Fibroblast of lung (primary cell): ENCODE measurements around the gene PRKCA. TPM values are rescaled to one million over a fixed set of nuclear protein-coding genes. Genes with fewer than 3 reads are reported as not detected.
A peak's percentile ranks its signal among the peaks of the same experiment; 100 is the strongest.

Source experiments
- DNase-seq, 2 donors: peaks; one replicate each; pipeline versions ENCODE4 v3.0.0 to v3.0.0-alpha.2; 2010; ENCODE audit warnings: low read depth in 2 of 2
- H2AFZ ChIP-seq: 2 replicates; pipeline ENCODE4 v1.5.1; 2012; ENCODE audit warnings: low read length, control low read depth, inconsistent platforms
- H3K27ac ChIP-seq: 2 replicates; pipeline ENCODE4 v1.5.1; 2011; ENCODE audit warnings: low read length, control low read depth; ENCODE audit not compliant: insufficient read depth
- H3K27me3 ChIP-seq: 2 replicates; pipeline ENCODE4 v1.5.1; 2011; ENCODE audit warnings: mild to moderate bottlenecking, low read length; ENCODE audit not compliant: control insufficient read depth, insufficient read depth
- H3K36me3 ChIP-seq: 2 replicates; pipeline ENCODE4 v1.5.1; 2011; ENCODE audit warnings: low read length; ENCODE audit not compliant: control insufficient read depth, insufficient read depth
- H3K4me1 ChIP-seq: 2 replicates; pipeline ENCODE4 v1.5.1; 2011; ENCODE audit warnings: low read length; ENCODE audit not compliant: control insufficient read depth, insufficient read depth; ENCODE audit errors: extremely low read depth
- H3K4me2 ChIP-seq: 2 replicates; pipeline ENCODE4 v1.5.1; 2011; ENCODE audit warnings: low read length, control low read depth; ENCODE audit not compliant: insufficient read depth; ENCODE audit errors: extremely low read depth
- H3K4me3 ChIP-seq, 4 experiments: fragments of 200-600 bp in 1 of 4; sonication (generic) in 1 of 4; replicated peaks in 1 of 4; 2 replicates each; pipeline ENCODE4 v1.5.1; 2011 to 2016; ENCODE audit warnings: low read length in 4 of 4, low read depth in 3 of 4, mild to moderate bottlenecking in 3 of 4, control low read depth in 2 of 4, inconsistent platforms in 1 of 4, mixed read lengths in 1 of 4; ENCODE audit not compliant: insufficient read depth in 1 of 4; ENCODE audit errors: control extremely low read depth in 1 of 4
- H3K79me2 ChIP-seq: 2 replicates; pipeline ENCODE4 v1.5.1; 2012; ENCODE audit warnings: mild to moderate bottlenecking, low read length, inconsistent platforms; ENCODE audit not compliant: control insufficient read depth, insufficient read depth
- H3K9ac ChIP-seq: 2 replicates; pipeline ENCODE4 v1.5.1; 2011; ENCODE audit warnings: mild to moderate bottlenecking, low read length, control low read depth; ENCODE audit not compliant: insufficient read depth
- H3K9me3 ChIP-seq: 2 replicates; pipeline ENCODE4 v1.5.1; 2012; ENCODE audit warnings: low read depth, low read length; ENCODE audit not compliant: control insufficient read depth, insufficient read depth
- H4K20me1 ChIP-seq: 2 replicates; pipeline ENCODE4 v1.5.1; 2011; ENCODE audit warnings: low read length; ENCODE audit not compliant: control insufficient read depth, insufficient read depth; ENCODE audit errors: extremely low read depth
- EZH2 ChIP-seq: IDR thresholded peaks from 2 replicates; pipeline ENCODE4 v1.5.1; 2012; ENCODE audit warnings: low read length, control low read depth, mild to moderate bottlenecking; ENCODE audit errors: missing control alignments
- polyA plus RNA-seq, 2 donors: library from polyadenylated mRNA; depleted of rRNA in 1 of 2; stranded (reverse) in 1 of 2; unstranded in 1 of 2; fragments of >200 nt; gene quantifications; 2 replicates each; pipeline ENCODE4 v1.2.1, GENCODE V29; 2011 to 2012; ENCODE audit warnings: missing spikeins in 1 of 2
- total RNA-seq: library from RNA; depleted of rRNA; stranded (reverse); fragments of >200 nt; gene quantifications from 2 replicates; pipeline ENCODE4 v1.2.1, GENCODE V29; 2014
- TF ChIP-seq, protein P1 (sequence below), 2 donors: IDR thresholded peaks in 1 of 2; conservative IDR thresholded peaks in 1 of 2; 1 replicate in 1 of 2; 2 replicates in 1 of 2; pipeline ENCODE4 v1.5.1; 2011 to 2012; ENCODE audit warnings: low read length in 2 of 2, control low read depth in 1 of 2, inconsistent platforms in 1 of 2, low read depth in 1 of 2, mild to moderate bottlenecking in 1 of 2

The PRKCA gene
- total and polyA plus RNA-seq, 2 donors (not counting 1 experiment from before 2014, with no cell fraction given): 34.0 to 74.2 TPM

DNA sequence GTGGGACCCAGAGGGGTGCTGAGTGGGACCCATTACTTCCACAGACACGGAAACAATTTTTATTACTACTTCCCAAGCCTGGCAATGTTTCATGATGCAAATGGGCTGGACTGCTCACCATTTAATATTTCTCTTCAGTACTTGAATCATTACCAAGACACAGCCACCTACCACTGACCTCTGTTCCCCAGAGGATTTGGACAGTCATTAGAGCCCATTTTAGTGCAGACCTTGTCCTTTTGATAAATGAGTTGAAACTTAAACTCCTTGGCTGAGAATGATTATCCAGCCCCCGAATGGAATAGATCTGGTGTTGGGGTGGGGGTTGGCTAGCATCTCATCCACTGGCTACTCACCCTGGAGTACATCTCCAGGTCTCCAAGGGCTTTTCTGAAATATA, 39.6 kb upstream of the PRKCA start:
- Histone ChIP-seq H3K4me3 (no peak overlapping the region), H3K4me1 (no peaks in the 10 kb centered on the region), H2AFZ (no peak overlapping the region), H3K4me2 (no peak overlapping the region), H3K27ac (no peak overlapping the region), H3K9ac (no peak overlapping the region), H3K79me2 (no peaks in the 10 kb centered on the region), H3K36me3 (no peaks in the 10 kb centered on the region), H4K20me1 (no peaks in the 10 kb centered on the region), H3K9me3 (no peaks in the 10 kb centered on the region), H3K27me3 (no peaks in the 10 kb centered on the region)
- TF ChIP-seq, protein P1, sequence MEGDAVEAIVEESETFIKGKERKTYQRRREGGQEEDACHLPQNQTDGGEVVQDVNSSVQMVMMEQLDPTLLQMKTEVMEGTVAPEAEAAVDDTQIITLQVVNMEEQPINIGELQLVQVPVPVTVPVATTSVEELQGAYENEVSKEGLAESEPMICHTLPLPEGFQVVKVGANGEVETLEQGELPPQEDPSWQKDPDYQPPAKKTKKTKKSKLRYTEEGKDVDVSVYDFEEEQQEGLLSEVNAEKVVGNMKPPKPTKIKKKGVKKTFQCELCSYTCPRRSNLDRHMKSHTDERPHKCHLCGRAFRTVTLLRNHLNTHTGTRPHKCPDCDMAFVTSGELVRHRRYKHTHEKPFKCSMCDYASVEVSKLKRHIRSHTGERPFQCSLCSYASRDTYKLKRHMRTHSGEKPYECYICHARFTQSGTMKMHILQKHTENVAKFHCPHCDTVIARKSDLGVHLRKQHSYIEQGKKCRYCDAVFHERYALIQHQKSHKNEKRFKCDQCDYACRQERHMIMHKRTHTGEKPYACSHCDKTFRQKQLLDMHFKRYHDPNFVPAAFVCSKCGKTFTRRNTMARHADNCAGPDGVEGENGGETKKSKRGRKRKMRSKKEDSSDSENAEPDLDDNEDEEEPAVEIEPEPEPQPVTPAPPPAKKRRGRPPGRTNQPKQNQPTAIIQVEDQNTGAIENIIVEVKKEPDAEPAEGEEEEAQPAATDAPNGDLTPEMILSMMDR (conservative IDR thresholded peaks at IDR 0.05 in 1 of 2, IDR thresholded peaks at IDR 0.05 in 1 of 2; ENCODE audit: low read depth in 1 of 2, low read length in 2 of 2): no peak
- no peak for TF ChIP-seq EZH2
- no peak for DNase-seq

DNA sequence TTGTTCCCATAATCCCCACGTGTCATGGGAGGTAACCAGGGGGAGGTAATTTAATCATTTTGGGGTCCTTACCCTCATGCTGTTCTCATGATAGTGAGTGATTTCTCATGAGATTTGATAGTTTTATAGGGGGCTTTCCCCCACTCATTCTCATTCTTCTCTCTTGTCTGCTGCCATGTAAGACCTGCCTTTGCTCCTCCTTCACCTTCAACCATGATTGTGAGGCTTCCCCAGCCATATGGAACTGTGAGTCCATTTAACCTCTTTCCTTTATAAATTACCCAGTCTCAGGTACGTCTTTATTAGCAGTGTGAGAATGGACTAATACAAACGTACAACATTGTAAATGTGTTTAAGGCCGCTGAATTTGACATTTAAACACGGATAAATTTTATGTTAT, 37.7 kb upstream of the PRKCA start:
- H3K9ac ChIP-seq: no peak overlapping the region
- no peaks in the 10 kb centered on the region for H3K36me3 ChIP-seq
- H3K27ac ChIP-seq: no peak overlapping the region
- no peaks in the 10 kb centered on the region for H4K20me1 ChIP-seq
- no peak for DNase-seq
- TF ChIP-seq EZH2: no peak
- TF ChIP-seq, protein P1 (conservative IDR thresholded peaks at IDR 0.05 in 1 of 2, IDR thresholded peaks at IDR 0.05 in 1 of 2; ENCODE audit: low read depth in 1 of 2, low read length in 2 of 2): no peak
- H3K9me3 ChIP-seq: no peaks in the 10 kb centered on the region
- H3K79me2 ChIP-seq: no peaks in the 10 kb centered on the region
- H3K27me3 ChIP-seq: no peaks in the 10 kb centered on the region
- peaks cover 5% of the 10 kb centered on the region for H3K4me1 ChIP-seq
- H3K4me3 ChIP-seq: no peak overlapping the region
- no peak overlapping the region for H3K4me2 ChIP-seq
- no peak overlapping the region for H2AFZ ChIP-seq

DNA sequence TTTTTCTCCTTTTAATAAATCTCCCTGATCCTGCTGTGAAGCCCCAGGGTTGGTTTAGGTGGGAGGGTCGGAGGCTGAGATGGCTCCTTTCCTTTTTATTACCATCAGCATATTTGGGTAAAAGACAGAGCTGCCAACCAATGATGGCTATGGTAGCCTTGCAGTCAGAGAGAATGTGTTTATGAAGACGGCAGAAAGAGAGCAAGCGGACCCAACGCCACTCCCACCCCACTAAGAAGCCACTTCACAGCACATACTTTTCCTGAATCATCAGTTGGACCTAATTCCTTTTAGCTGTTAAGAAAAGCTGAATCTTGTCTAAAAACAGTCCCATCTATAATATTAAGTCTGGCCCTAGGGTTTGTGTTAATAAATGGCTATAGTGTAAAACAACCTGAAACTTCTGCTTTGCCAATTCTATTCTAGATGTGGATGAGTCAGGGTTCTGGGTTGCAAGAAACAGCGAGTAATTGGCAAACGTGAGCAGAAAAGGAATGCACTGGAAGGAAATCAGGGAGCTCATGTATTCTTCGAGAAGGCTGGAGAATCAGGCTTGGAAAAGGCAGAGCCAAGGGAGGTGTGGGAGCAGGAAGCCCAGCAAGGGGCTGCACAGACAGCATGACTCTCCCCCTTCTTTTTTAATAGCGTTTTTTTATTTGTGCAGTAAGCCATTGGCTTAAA, 34.0 kb upstream of the PRKCA start:
- Histone ChIP-seq H3K27ac (no peak overlapping the region), H3K36me3 (no peaks in the 10 kb centered on the region), H3K27me3 (no peaks in the 10 kb centered on the region), H2AFZ (no peak overlapping the region), H3K4me1 (peaks cover 12% of the 10 kb centered on the region), H3K4me3 (no peak overlapping the region), H3K79me2 (no peaks in the 10 kb centered on the region), H3K9me3 (no peaks in the 10 kb centered on the region), H3K9ac (no peak overlapping the region), H3K4me2 (no peak overlapping the region), H4K20me1 (no peaks in the 10 kb centered on the region)
- DNase-seq: peak; percentile 82 to 95
- TF ChIP-seq EZH2: no peak
- TF ChIP-seq, protein P1 (conservative IDR thresholded peaks at IDR 0.05 in 1 of 2, IDR thresholded peaks at IDR 0.05 in 1 of 2; ENCODE audit: low read depth in 1 of 2, low read length in 2 of 2): no peak
